Neural cell (in vitro differentiated cells): Measurements from ENCODE around the gene MPP1. TPM values are rescaled to one million over a fixed set of nuclear protein-coding genes. Genes with fewer than 3 reads are reported as not detected.

Source experiments
- H2AFZ ChIP-seq: fragments of 200-600, 300-800 bp; sonication (generic), shearing (Covaris generic); 2 replicates; pipeline ENCODE4 v1.6.0; 2014; ENCODE audit warnings: low read depth, mild to moderate bottlenecking, antibody characterized with exemption, low read length, moderate library complexity
- H3F3A ChIP-seq: fragments of 200-600 bp; shearing (Covaris generic); 2 replicates; pipeline ENCODE4 v1.6.1; 2016; ENCODE audit warnings: mild to moderate bottlenecking, moderate library complexity, mixed read lengths, antibody characterized with exemption, low read length; ENCODE audit not compliant: insufficient read depth, poor library complexity, severe bottlenecking
- H3K27ac ChIP-seq: fragments of 200-600, 300-800 bp; sonication (generic), shearing (Covaris generic); 2 replicates; pipeline ENCODE4 v1.5.1; 2014; ENCODE audit warnings: mild to moderate bottlenecking, low read length, moderate library complexity
- H3K27me3 ChIP-seq: fragments of 300-800, 200-600 bp; sonication (generic), shearing (Covaris generic); 2 replicates; pipeline ENCODE4 v1.6.0; 2014; ENCODE audit warnings: mild to moderate bottlenecking, low read depth, low read length, moderate library complexity; ENCODE audit not compliant: insufficient read depth
- H3K36me3 ChIP-seq: fragments of 300-800, 200-600 bp; sonication (generic), shearing (Covaris generic); 2 replicates; pipeline ENCODE4 v1.5.1; 2014; ENCODE audit warnings: mild to moderate bottlenecking, antibody characterized with exemption, low read length, moderate library complexity; ENCODE audit not compliant: insufficient read depth
- H3K4me2 ChIP-seq: fragments of 300-800, 200-600 bp; sonication (generic), shearing (Covaris generic); 2 replicates; pipeline ENCODE4 v1.6.0; 2014; ENCODE audit warnings: mild to moderate bottlenecking, low read length
- H3K4me3 ChIP-seq: fragments of 300-800, 200-600 bp; sonication (generic), shearing (Covaris generic); 2 replicates; pipeline ENCODE4 v1.5.1; 2014; ENCODE audit warnings: mild to moderate bottlenecking, low read length, moderate library complexity
- H3K79me2 ChIP-seq: fragments of 200-600 bp; shearing (Covaris generic); replicated peaks from 2 replicates; pipeline ENCODE4 v1.6.0; 2014; ENCODE audit warnings: mild to moderate bottlenecking, low read length, moderate library complexity; ENCODE audit not compliant: insufficient read depth
- H3K9ac ChIP-seq: fragments of 300-800, 200-600 bp; sonication (generic), shearing (Covaris generic); 2 replicates; pipeline ENCODE4 v1.6.1; 2016; ENCODE audit warnings: mild to moderate bottlenecking, low read length, mixed read lengths
- H3K9me2 ChIP-seq: fragments of 200-600 bp; shearing (Covaris generic); 2 replicates; pipeline ENCODE4 v1.6.1; 2016; ENCODE audit warnings: mild to moderate bottlenecking, low read length, mixed read lengths; ENCODE audit not compliant: insufficient read depth
- H3K9me3 ChIP-seq: fragments of 200-600, 300-800 bp; sonication (generic), shearing (Covaris generic); 2 replicates; pipeline ENCODE4 v1.6.1; 2016; ENCODE audit warnings: mild to moderate bottlenecking, mixed run types, low read length, moderate library complexity, mixed read lengths
- H4K20me1 ChIP-seq: fragments of 200-600 bp; shearing (Covaris generic); 2 replicates; pipeline ENCODE4 v1.6.1; 2016; ENCODE audit warnings: mild to moderate bottlenecking, mixed run types; ENCODE audit not compliant: insufficient read depth
- EP300 ChIP-seq: fragments of 450-650 bp; conservative IDR thresholded peaks from 2 replicates; pipeline ENCODE4 v1.6.1; 2014; ENCODE audit warnings: antibody characterized with exemption, mild to moderate bottlenecking, moderate library complexity; ENCODE audit not compliant: poor library complexity, severe bottlenecking
- EZH2 ChIP-seq: fragments of 200-600, 300-800 bp; shearing (Covaris generic), sonication (generic); IDR thresholded peaks from 2 replicates; pipeline ENCODE4 v1.6.1; 2014; ENCODE audit warnings: antibody characterized with exemption, low read length, borderline replicate concordance, mild to moderate bottlenecking; ENCODE audit not compliant: insufficient read depth, poor library complexity, severe bottlenecking
- MXI1 ChIP-seq: fragments of 450-650 bp; conservative IDR thresholded peaks from 2 replicates; pipeline ENCODE4 v1.6.1; 2014; ENCODE audit warnings: antibody characterized with exemption, mild to moderate bottlenecking; ENCODE audit not compliant: poor library complexity, severe bottlenecking
- POLR2AphosphoS5 ChIP-seq: IDR thresholded peaks from 2 replicates; pipeline ENCODE4 v1.6.1; 2012
- RAD21 ChIP-seq: fragments of 450-650 bp; conservative IDR thresholded peaks from 2 replicates; pipeline ENCODE4 v1.6.1; 2014; ENCODE audit warnings: antibody characterized with exemption, mild to moderate bottlenecking, moderate library complexity
- SMC3 ChIP-seq: fragments of 450-650 bp; conservative IDR thresholded peaks from 2 replicates; pipeline ENCODE4 v1.6.1; 2014; ENCODE audit warnings: antibody characterized with exemption, mild to moderate bottlenecking, moderate library complexity; ENCODE audit not compliant: poor library complexity
- TAF1 ChIP-seq: IDR thresholded peaks from 2 replicates; pipeline ENCODE4 v1.6.1; 2012; ENCODE audit warnings: low read depth
- polyA plus RNA-seq: library from polyadenylated mRNA; depleted of rRNA; stranded (reverse); fragments of >200 nt; gene quantifications from 2 replicates; pipeline ENCODE4 v1.2.3, GENCODE V29; 2014
- small RNA-seq, 3 experiments: library from RNA; depleted of rRNA; stranded (forward); fragments of <200 nt; gene quantifications; one replicate each; pipeline ENCODE3, GENCODE V24; 2012
- TF ChIP-seq, protein P1 (sequence below): fragments of 450-650 bp; IDR thresholded peaks from 2 replicates; pipeline ENCODE4 v1.5.1; 2014; ENCODE audit warnings: antibody characterized with exemption, mild to moderate bottlenecking, moderate library complexity; ENCODE audit not compliant: poor library complexity, severe bottlenecking
- TF ChIP-seq, protein P2 (sequence below): IDR thresholded peaks from 2 replicates; pipeline ENCODE4 v1.6.1; 2012; ENCODE audit warnings: borderline replicate concordance

MPP1 gene
- polyA plus RNA-seq, 1 donor from 2014 or later, result 17.5 TPM

DNA sequence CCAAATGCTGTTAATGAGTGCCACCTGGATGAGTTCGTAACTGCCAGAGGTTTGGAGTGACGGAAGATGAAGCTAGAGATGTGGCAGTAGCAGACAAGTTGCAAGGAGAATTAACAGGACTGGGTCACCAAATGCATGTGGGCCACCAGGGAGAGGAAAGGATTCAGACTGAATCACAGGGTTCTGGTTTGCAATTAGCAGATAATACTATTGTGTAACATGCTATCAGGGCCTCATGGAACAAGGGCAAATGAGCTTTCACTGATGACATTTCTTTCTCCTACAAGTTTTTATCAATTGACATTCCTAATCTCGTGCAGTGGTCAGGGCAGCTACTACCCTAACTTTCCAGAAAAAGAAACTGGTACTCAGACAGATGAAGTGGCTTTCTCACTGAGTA, 75.8 kb downstream of the MPP1 start:
- no peak overlapping the region for H3K4me2 ChIP-seq
- no peak overlapping the region for H3K27ac ChIP-seq
- H3F3A ChIP-seq, result no peaks in the 10 kb centered on the region
- H3K27me3 ChIP-seq, result no peaks in the 10 kb centered on the region
- no peaks in the 10 kb centered on the region for H4K20me1 ChIP-seq
- no peaks in the 10 kb centered on the region for H3K9me3 ChIP-seq
- H2AFZ ChIP-seq, result no peak overlapping the region
- no peaks in the 10 kb centered on the region for H3K9me2 ChIP-seq
- H3K36me3 ChIP-seq, result no peaks in the 10 kb centered on the region
- TF ChIP-seq TAF1 (no peak), RAD21 (no peak), EP300 (no peak), MXI1 (no peak), EZH2 (no peak), SMC3 (no peak), POLR2AphosphoS5 (no peak)
- TF ChIP-seq, protein P1, sequence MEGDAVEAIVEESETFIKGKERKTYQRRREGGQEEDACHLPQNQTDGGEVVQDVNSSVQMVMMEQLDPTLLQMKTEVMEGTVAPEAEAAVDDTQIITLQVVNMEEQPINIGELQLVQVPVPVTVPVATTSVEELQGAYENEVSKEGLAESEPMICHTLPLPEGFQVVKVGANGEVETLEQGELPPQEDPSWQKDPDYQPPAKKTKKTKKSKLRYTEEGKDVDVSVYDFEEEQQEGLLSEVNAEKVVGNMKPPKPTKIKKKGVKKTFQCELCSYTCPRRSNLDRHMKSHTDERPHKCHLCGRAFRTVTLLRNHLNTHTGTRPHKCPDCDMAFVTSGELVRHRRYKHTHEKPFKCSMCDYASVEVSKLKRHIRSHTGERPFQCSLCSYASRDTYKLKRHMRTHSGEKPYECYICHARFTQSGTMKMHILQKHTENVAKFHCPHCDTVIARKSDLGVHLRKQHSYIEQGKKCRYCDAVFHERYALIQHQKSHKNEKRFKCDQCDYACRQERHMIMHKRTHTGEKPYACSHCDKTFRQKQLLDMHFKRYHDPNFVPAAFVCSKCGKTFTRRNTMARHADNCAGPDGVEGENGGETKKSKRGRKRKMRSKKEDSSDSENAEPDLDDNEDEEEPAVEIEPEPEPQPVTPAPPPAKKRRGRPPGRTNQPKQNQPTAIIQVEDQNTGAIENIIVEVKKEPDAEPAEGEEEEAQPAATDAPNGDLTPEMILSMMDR, result no peak
- TF ChIP-seq, protein P2, sequence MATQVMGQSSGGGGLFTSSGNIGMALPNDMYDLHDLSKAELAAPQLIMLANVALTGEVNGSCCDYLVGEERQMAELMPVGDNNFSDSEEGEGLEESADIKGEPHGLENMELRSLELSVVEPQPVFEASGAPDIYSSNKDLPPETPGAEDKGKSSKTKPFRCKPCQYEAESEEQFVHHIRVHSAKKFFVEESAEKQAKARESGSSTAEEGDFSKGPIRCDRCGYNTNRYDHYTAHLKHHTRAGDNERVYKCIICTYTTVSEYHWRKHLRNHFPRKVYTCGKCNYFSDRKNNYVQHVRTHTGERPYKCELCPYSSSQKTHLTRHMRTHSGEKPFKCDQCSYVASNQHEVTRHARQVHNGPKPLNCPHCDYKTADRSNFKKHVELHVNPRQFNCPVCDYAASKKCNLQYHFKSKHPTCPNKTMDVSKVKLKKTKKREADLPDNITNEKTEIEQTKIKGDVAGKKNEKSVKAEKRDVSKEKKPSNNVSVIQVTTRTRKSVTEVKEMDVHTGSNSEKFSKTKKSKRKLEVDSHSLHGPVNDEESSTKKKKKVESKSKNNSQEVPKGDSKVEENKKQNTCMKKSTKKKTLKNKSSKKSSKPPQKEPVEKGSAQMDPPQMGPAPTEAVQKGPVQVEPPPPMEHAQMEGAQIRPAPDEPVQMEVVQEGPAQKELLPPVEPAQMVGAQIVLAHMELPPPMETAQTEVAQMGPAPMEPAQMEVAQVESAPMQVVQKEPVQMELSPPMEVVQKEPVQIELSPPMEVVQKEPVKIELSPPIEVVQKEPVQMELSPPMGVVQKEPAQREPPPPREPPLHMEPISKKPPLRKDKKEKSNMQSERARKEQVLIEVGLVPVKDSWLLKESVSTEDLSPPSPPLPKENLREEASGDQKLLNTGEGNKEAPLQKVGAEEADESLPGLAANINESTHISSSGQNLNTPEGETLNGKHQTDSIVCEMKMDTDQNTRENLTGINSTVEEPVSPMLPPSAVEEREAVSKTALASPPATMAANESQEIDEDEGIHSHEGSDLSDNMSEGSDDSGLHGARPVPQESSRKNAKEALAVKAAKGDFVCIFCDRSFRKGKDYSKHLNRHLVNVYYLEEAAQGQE, result no peak
- H3K9ac ChIP-seq, result no peak overlapping the region
- no peak overlapping the region for H3K4me3 ChIP-seq
- no peaks in the 10 kb centered on the region for H3K79me2 ChIP-seq

Small RNAs within 50 kb of the gene (small RNA-seq; reads per million reads assigned to genes)
- 0 reads per million in 3 experiments for gene SNORA36A

Other genes with a start within 250 kb of the MPP1 start
- gene CTAG1A, start 220.4 kb downstream of the MPP1 start, polyA plus RNA-seq, result not detected in 2 replicates
- not detected in 2 replicates for gene CTAG1B, start 186.2 kb downstream of the MPP1 start, polyA plus RNA-seq
- not detected in 2 replicates for gene CTAG2, start 151.9 kb downstream of the MPP1 start, polyA plus RNA-seq
- gene GAB3, start 54.4 kb downstream of the MPP1 start, polyA plus RNA-seq, result 0.06 TPM in 1 of 2 replicates, not detected in the other
- 31.3 and 32.1 TPM in 2 replicates for gene DKC1, start 42.6 kb downstream of the MPP1 start, polyA plus RNA-seq
- not detected in 2 replicates for gene SMIM9, start 29.2 kb upstream of the MPP1 start, polyA plus RNA-seq
- 1.8 and 2.1 TPM in 2 replicates for gene F8A1, start 80.9 kb upstream of the MPP1 start, polyA plus RNA-seq
- 2.1 TPM in 2 replicates for gene F8, start 217.2 kb upstream of the MPP1 start, polyA plus RNA-seq
- 139 and 141 TPM in 2 replicates for gene FUNDC2, start 221.4 kb upstream of the MPP1 start, polyA plus RNA-seq